ENCODE measurements around the gene ABLIM3. TPM values are rescaled to one million over a fixed set of nuclear protein-coding genes. Genes with fewer than 3 reads are reported as not detected.
A peak's percentile ranks its signal among the peaks of the same experiment; 100 is the strongest.

ABLIM3 gene
- polyA plus RNA-seq, 1 donor from 2014 or later: 17.7 TPM

GRCh38 chr5:149154650-149155049, 13.4 kb downstream of the ABLIM3 start:
- no peak overlapping the region for H3K4me2 ChIP-seq (ENCODE audit: low read length)
- no peaks in the 10 kb centered on the region for H3K27me3 ChIP-seq (ENCODE audit: insufficient read depth, low read depth, low read length)
- H3K4me3 ChIP-seq (ENCODE audit: low read length): no peak overlapping the region
- H3K9me3 ChIP-seq (ENCODE audit: low read length): no peaks in the 10 kb centered on the region
- TF ChIP-seq CTCF (IDR thresholded peaks at IDR 0.05; ENCODE audit: poor library complexity, severe bottlenecking) (no peak), RAD21 (conservative IDR thresholded peaks at IDR 0.05) (no peak), EZH2 (IDR thresholded peaks at IDR 0.05; ENCODE audit: borderline replicate concordance, insufficient read depth, low read length, poor library complexity, severe bottlenecking) (no peak)
- no peaks in the 10 kb centered on the region for H3F3A ChIP-seq (ENCODE audit: insufficient read depth, low read length, poor library complexity, severe bottlenecking)
- no peaks in the 10 kb centered on the region for H3K36me3 ChIP-seq (ENCODE audit: insufficient read depth, low read length)
- no peaks in the 10 kb centered on the region for H3K9me2 ChIP-seq (ENCODE audit: insufficient read depth, low read length)
- peak overlapping the region; percentile 47 for H3K27ac ChIP-seq (ENCODE audit: low read length)
- no peaks in the 10 kb centered on the region for H3K79me2 ChIP-seq (replicated peaks; ENCODE audit: insufficient read depth, low read length)
- no peak overlapping the region for H2AFZ ChIP-seq (ENCODE audit: low read depth, low read length)
- H4K20me1 ChIP-seq (ENCODE audit: insufficient read depth): no peaks in the 10 kb centered on the region
- H3K9ac ChIP-seq (ENCODE audit: low read length): peak overlapping the region; percentile 15

GRCh38 chr5:149156435-149157083, 15.3 kb downstream of the ABLIM3 start:
- Histone ChIP-seq H3F3A (ENCODE audit: insufficient read depth, low read length, poor library complexity, severe bottlenecking) (no peaks in the 10 kb centered on the region), H3K9me2 (ENCODE audit: insufficient read depth, low read length) (no peaks in the 10 kb centered on the region), H3K79me2 (replicated peaks; ENCODE audit: insufficient read depth, low read length) (no peaks in the 10 kb centered on the region), H3K9ac (ENCODE audit: low read length) (no peak overlapping the region), H2AFZ (ENCODE audit: low read depth, low read length) (no peak overlapping the region), H3K9me3 (ENCODE audit: low read length) (no peaks in the 10 kb centered on the region), H3K4me3 (ENCODE audit: low read length) (no peak overlapping the region), H3K27ac (ENCODE audit: low read length) (no peak overlapping the region), H4K20me1 (ENCODE audit: insufficient read depth) (no peaks in the 10 kb centered on the region), H3K36me3 (ENCODE audit: insufficient read depth, low read length) (no peaks in the 10 kb centered on the region), H3K4me2 (ENCODE audit: low read length) (no peak overlapping the region), H3K27me3 (ENCODE audit: insufficient read depth, low read depth, low read length) (no peaks in the 10 kb centered on the region)
- TF ChIP-seq MXI1 (conservative IDR thresholded peaks at IDR 0.05; ENCODE audit: poor library complexity, severe bottlenecking): no peak
- TF ChIP-seq POLR2AphosphoS5 (IDR thresholded peaks at IDR 0.05): no peak
- TF ChIP-seq EZH2 (IDR thresholded peaks at IDR 0.05; ENCODE audit: borderline replicate concordance, insufficient read depth, low read length, poor library complexity, severe bottlenecking): no peak
- no peak for TF ChIP-seq EP300 (conservative IDR thresholded peaks at IDR 0.05; ENCODE audit: poor library complexity, severe bottlenecking)
- no peak for TF ChIP-seq REST (IDR thresholded peaks at IDR 0.05; ENCODE audit: borderline replicate concordance)
- TF ChIP-seq RAD21 (conservative IDR thresholded peaks at IDR 0.05): no peak
- TF ChIP-seq TAF1 (IDR thresholded peaks at IDR 0.05; ENCODE audit: low read depth): no peak
- no peak for TF ChIP-seq SMC3 (conservative IDR thresholded peaks at IDR 0.05; ENCODE audit: poor library complexity)
- no peak for TF ChIP-seq CTCF (IDR thresholded peaks at IDR 0.05; ENCODE audit: poor library complexity, severe bottlenecking)
